HepG2 (cell line): ENCODE results near the gene ASNS. TPM values are rescaled to one million over a fixed set of nuclear protein-coding genes. Genes with fewer than 3 reads are reported as not detected.
A peak's percentile ranks its signal among the peaks of the same experiment; 100 is the strongest.

ENCODE experiments used
- HCFC1 ChIP-seq: fragments of 150-350 bp; IDR thresholded peaks from 2 replicates; pipeline ENCODE4 v1.6.1; 2014; ENCODE audit warnings: low read depth, low read length
- HMG20B ChIP-seq: conservative IDR thresholded peaks from 2 replicates; pipeline ENCODE4 v1.6.1; 2016; ENCODE audit warnings: missing genetic modification reagents, missing compliant biosample characterization
- NFE2L2 ChIP-seq: fragments of 150-350 bp; IDR thresholded peaks from 2 replicates; pipeline ENCODE4 v1.6.1; 2014; ENCODE audit warnings: low read length
- NFIB ChIP-seq: sonication (generic); formaldehyde crosslinking; IDR thresholded peaks from 2 replicates; pipeline ENCODE4 v1.9.0; 2021; ENCODE audit warnings: missing genetic modification reagents, mild to moderate bottlenecking, borderline replicate concordance
- NFKB2 ChIP-seq: sonication (generic); formaldehyde crosslinking; IDR thresholded peaks from 2 replicates; pipeline ENCODE4 v1.4.0; 2020; ENCODE audit warnings: missing genetic modification reagents, borderline replicate concordance
- NFKBIZ ChIP-seq: IDR thresholded peaks from 2 replicates; pipeline ENCODE4 v1.6.1; 2018; ENCODE audit warnings: missing genetic modification reagents, missing compliant biosample characterization
- ZNF781 ChIP-seq: sonication (generic); formaldehyde crosslinking; IDR thresholded peaks from 2 replicates; pipeline ENCODE4 v1.5.1; 2020; ENCODE audit warnings: borderline replicate concordance, mild to moderate bottlenecking, missing genetic modification reagents; ENCODE audit errors: not compliant biosample characterization
- polyA plus RNA-seq, 8 experiments: library from polyadenylated mRNA; depleted of rRNA in 3 of 8; stranded (reverse) in 7 of 8; unstranded in 1 of 8; fragments of >200 nt; fragmentation: Illumina TruSeq in 4 of 8; extraction: Trizol in 4 of 8; gene quantifications; 2 replicates each; pipeline versions ENCODE4 v1.2.1 to v1.2.3, GENCODE V29; 2011 to 2016; ENCODE audit warnings: low read depth in 4 of 8, missing spikeins in 1 of 8, mixed read lengths in 1 of 8; ENCODE audit not compliant: insufficient read depth in 1 of 8
- total RNA-seq, 5 experiments: library from RNA; depleted of rRNA; stranded (reverse); fragments of >200 nt; fragmentation: Illumina TruSeq; extraction: Trizol; gene quantifications; 2 replicates each; pipeline ENCODE4 v1.2.3, GENCODE V29; 2016; ENCODE audit warnings: low read depth in 1 of 5
- TF ChIP-seq, protein P1 (sequence below): sonication (generic); formaldehyde crosslinking; IDR thresholded peaks from 2 replicates; pipeline ENCODE4 v1.5.0; 2020; ENCODE audit warnings: mild to moderate bottlenecking, missing genetic modification reagents, borderline replicate concordance
- TF ChIP-seq, protein P2 (sequence below): sonication (generic); formaldehyde crosslinking; IDR thresholded peaks from one replicate; pipeline ENCODE4 v1.5.1; 2020; ENCODE audit warnings: mild to moderate bottlenecking, missing genetic modification reagents; ENCODE audit errors: not compliant biosample characterization
- TF ChIP-seq, protein P3 (sequence below): sonication (generic); formaldehyde crosslinking; IDR thresholded peaks from 2 replicates; pipeline ENCODE4 v1.5.1; 2020; ENCODE audit warnings: missing genetic modification reagents, mild to moderate bottlenecking, borderline replicate concordance

The ASNS gene
- total and polyA plus RNA-seq, 2 of the 13 experiments (the other 11 are each of a cell fraction or from before 2014, with no cell fraction given) = 55.0 to 75.1 TPM

DNA sequence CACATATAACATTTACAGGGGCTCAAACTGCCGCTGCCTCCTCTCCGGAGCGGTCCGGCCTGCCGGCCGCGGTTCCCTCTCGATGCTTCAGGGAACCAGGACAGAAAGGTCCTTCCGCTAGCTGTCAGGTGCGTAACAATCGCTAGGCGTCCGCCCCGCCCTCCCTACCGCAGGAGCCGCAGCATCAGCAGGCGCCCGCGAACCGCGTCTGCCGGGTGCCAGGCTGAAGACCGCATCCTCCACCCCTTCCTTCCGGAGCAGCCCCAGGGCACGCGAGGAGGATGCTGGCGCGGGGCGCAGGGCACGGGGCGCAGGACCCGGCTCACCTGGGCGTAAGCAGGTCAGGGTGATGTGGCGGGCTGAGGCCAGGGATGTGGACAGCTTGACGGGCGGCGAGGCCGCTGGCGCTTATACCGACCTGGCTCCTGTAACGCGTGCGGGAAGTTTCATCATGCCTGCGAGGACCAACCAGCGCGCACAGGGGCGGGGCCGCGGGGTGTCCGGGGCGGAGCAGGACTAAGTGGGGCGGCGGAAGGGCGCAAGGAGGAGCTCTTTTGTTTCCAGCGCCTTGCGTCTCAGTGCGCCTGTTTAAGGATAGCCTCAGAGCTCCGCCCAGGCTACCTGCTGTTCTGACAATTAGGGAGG is at the start of gene ASNS (continued):
- TF ChIP-seq, protein P1, sequence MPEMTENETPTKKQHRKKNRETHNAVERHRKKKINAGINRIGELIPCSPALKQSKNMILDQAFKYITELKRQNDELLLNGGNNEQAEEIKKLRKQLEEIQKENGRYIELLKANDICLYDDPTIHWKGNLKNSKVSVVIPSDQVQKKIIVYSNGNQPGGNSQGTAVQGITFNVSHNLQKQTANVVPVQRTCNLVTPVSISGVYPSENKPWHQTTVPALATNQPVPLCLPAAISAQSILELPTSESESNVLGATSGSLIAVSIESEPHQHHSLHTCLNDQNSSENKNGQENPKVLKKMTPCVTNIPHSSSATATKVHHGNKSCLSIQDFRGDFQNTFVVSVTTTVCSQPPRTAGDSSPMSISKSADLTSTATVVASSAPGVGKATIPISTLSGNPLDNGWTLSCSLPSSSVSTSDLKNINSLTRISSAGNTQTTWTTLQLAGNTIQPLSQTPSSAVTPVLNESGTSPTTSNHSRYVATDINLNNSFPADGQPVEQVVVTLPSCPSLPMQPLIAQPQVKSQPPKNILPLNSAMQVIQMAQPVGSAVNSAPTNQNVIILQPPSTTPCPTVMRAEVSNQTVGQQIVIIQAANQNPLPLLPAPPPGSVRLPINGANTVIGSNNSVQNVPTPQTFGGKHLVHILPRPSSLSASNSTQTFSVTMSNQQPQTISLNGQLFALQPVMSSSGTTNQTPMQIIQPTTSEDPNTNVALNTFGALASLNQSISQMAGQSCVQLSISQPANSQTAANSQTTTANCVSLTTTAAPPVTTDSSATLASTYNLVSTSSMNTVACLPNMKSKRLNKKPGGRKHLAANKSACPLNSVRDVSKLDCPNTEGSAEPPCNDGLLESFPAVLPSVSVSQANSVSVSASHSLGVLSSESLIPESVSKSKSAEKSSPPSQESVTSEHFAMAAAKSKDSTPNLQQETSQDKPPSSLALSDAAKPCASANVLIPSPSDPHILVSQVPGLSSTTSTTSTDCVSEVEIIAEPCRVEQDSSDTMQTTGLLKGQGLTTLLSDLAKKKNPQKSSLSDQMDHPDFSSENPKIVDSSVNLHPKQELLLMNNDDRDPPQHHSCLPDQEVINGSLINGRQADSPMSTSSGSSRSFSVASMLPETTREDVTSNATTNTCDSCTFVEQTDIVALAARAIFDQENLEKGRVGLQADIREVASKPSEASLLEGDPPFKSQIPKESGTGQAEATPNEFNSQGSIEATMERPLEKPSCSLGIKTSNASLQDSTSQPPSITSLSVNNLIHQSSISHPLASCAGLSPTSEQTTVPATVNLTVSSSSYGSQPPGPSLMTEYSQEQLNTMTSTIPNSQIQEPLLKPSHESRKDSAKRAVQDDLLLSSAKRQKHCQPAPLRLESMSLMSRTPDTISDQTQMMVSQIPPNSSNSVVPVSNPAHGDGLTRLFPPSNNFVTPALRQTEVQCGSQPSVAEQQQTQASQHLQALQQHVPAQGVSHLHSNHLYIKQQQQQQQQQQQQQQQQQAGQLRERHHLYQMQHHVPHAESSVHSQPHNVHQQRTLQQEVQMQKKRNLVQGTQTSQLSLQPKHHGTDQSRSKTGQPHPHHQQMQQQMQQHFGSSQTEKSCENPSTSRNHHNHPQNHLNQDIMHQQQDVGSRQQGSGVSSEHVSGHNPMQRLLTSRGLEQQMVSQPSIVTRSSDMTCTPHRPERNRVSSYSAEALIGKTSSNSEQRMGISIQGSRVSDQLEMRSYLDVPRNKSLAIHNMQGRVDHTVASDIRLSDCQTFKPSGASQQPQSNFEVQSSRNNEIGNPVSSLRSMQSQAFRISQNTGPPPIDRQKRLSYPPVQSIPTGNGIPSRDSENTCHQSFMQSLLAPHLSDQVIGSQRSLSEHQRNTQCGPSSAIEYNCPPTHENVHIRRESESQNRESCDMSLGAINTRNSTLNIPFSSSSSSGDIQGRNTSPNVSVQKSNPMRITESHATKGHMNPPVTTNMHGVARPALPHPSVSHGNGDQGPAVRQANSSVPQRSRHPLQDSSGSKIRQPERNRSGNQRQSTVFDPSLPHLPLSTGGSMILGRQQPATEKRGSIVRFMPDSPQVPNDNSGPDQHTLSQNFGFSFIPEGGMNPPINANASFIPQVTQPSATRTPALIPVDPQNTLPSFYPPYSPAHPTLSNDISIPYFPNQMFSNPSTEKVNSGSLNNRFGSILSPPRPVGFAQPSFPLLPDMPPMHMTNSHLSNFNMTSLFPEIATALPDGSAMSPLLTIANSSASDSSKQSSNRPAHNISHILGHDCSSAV (CRISPR knock-in tag) = no peak
- TF ChIP-seq NFKB2 (CRISPR knock-in tag) = peak; percentile 69; the same call in 1 of the 2 replicates
- TF ChIP-seq HCFC1 = no peak
- TF ChIP-seq, protein P2, sequence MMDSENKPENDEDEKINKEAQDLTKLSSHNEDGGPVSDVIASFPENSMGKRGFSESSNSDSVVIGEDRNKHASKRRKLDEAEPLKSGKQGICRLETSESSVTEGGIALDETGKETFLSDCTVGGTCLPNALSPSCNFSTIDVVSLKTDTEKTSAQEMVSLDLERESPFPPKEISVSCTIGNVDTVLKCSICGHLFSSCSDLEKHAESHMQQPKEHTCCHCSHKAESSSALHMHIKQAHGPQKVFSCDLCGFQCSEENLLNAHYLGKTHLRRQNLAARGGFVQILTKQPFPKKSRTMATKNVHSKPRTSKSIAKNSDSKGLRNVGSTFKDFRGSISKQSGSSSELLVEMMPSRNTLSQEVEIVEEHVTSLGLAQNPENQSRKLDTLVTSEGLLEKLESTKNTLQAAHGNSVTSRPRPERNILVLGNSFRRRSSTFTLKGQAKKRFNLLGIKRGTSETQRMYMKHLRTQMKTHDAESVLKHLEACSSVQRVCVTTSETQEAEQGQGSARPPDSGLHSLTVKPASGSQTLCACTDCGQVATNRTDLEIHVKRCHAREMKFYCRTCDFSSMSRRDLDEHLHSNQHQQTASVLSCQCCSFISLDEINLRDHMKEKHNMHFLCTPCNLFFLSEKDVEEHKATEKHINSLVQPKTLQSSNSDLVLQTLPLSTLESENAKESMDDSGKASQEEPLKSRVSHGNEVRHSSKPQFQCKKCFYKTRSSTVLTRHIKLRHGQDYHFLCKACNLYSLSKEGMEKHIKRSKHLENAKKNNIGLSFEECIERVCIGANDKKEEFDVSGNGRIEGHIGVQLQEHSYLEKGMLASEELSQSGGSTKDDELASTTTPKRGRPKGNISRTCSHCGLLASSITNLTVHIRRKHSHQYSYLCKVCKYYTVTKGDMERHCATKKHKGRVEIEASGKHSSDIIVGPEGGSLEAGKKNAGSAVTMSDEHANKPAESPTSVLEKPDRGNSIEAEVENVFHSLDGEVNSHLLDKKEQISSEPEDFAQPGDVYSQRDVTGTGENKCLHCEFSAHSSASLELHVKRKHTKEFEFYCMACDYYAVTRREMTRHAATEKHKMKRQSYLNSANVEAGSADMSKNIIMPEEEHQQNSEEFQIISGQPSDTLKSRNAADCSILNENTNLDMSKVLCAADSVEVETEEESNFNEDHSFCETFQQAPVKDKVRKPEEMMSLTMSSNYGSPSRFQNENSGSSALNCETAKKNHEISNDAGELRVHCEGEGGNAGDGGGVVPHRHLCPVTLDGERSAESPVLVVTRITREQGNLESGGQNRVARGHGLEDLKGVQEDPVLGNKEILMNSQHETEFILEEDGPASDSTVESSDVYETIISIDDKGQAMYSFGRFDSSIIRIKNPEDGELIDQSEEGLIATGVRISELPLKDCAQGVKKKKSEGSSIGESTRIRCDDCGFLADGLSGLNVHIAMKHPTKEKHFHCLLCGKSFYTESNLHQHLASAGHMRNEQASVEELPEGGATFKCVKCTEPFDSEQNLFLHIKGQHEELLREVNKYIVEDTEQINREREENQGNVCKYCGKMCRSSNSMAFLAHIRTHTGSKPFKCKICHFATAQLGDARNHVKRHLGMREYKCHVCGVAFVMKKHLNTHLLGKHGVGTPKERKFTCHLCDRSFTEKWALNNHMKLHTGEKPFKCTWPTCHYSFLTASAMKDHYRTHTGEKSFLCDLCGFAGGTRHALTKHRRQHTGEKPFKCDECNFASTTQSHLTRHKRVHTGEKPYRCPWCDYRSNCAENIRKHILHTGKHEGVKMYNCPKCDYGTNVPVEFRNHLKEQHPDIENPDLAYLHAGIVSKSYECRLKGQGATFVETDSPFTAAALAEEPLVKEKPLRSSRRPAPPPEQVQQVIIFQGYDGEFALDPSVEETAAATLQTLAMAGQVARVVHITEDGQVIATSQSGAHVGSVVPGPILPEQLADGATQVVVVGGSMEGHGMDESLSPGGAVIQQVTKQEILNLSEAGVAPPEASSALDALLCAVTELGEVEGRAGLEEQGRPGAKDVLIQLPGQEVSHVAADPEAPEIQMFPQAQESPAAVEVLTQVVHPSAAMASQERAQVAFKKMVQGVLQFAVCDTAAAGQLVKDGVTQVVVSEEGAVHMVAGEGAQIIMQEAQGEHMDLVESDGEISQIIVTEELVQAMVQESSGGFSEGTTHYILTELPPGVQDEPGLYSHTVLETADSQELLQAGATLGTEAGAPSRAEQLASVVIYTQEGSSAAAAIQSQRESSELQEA (CRISPR knock-in tag) = no peak
- TF ChIP-seq, protein P3, sequence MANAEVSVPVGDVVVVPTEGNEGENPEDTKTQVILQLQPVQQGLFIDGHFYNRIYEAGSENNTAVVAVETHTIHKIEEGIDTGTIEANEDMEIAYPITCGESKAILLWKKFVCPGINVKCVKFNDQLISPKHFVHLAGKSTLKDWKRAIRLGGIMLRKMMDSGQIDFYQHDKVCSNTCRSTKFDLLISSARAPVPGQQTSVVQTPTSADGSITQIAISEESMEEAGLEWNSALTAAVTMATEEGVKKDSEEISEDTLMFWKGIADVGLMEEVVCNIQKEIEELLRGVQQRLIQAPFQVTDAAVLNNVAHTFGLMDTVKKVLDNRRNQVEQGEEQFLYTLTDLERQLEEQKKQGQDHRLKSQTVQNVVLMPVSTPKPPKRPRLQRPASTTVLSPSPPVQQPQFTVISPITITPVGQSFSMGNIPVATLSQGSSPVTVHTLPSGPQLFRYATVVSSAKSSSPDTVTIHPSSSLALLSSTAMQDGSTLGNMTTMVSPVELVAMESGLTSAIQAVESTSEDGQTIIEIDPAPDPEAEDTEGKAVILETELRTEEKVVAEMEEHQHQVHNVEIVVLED (CRISPR knock-in tag) = peak; percentile 75
- peak; percentile 56 for TF ChIP-seq HMG20B
- TF ChIP-seq NFIB = no peak
- 0 out of 2 replicates have a peak, but pooled peaks have one; percentile 30 for TF ChIP-seq NFKBIZ (CRISPR knock-in tag)
- peak; percentile 90 for TF ChIP-seq ZNF781 (CRISPR knock-in tag)
- no peak for TF ChIP-seq NFE2L2
